ENCODE measurements around the gene CCDC51. TPM values are rescaled to one million over a fixed set of nuclear protein-coding genes. Genes with fewer than 3 reads are reported as not detected.

The CCDC51 gene
- total RNA-seq, 4 donors from 2014 or later = 2.6 to 11.1 (median 7.8) TPM

- intact Hi-C loops (cut with DNase I; ENCODE audit: low total_unique reads) = loop anchor here (5.0 kb wide), 1 partner anchor 38 kb away; no protein-coding TSS in a partner anchor
- no peaks in the 10 kb centered on the region for H3K9me3 ChIP-seq
- H3K27ac ChIP-seq = peak overlapping the region; percentile 58 to 63
- no peaks in the 10 kb centered on the region for H3K27me3 ChIP-seq
- TF ChIP-seq CTCF (IDR thresholded peaks at IDR 0.05) = no peak
- no peak for TF ChIP-seq POLR2A (IDR thresholded peaks at IDR 0.05)
- peaks cover 0 to 3% of the 10 kb centered on the region in 2 donors for H3K4me1 ChIP-seq
- H3K4me3 ChIP-seq = no peak overlapping the region
- H3K36me3 ChIP-seq = no peaks in the 10 kb centered on the region
- DNase-seq = no peak
Observed at GRCh38 chr3:48435223-48435595, 4.7 kb downstream of the CCDC51 start.

GRCh38 chr3:48434591-48435222 is 5.2 kb downstream of the CCDC51 start:
- TF ChIP-seq POLR2A (IDR thresholded peaks at IDR 0.05) (no peak), CTCF (IDR thresholded peaks at IDR 0.05) (no peak)
- peak in 1 of 2 donors; percentile 20 for DNase-seq
- intact Hi-C loops (cut with DNase I; ENCODE audit: low total_unique reads) = loop anchor here (5.0 kb wide), 1 partner anchor 37 kb away; no protein-coding TSS in a partner anchor
- no peaks in the 10 kb centered on the region for H3K36me3 ChIP-seq
- no peak overlapping the region for H3K4me3 ChIP-seq
- peaks cover 0 to 5% of the 10 kb centered on the region in 2 donors for H3K4me1 ChIP-seq
- no peaks in the 10 kb centered on the region for H3K27me3 ChIP-seq
- peak overlapping the region; percentile 58 to 63 for H3K27ac ChIP-seq
- H3K9me3 ChIP-seq = no peaks in the 10 kb centered on the region

GRCh38 chr3:48433472-48434118 is 6.3 kb downstream of the CCDC51 start:
- peak overlapping the region; percentile 28 to 58 for H3K27ac ChIP-seq
- TF ChIP-seq CTCF (IDR thresholded peaks at IDR 0.05) (no peak), POLR2A (IDR thresholded peaks at IDR 0.05) (no peak)
- intact Hi-C loops (cut with DNase I; ENCODE audit: low total_unique reads) = no loop called here
- H3K9me3 ChIP-seq = no peaks in the 10 kb centered on the region
- no peak overlapping the region for H3K4me3 ChIP-seq
- H3K27me3 ChIP-seq = no peaks in the 10 kb centered on the region
- H3K4me1 ChIP-seq = peaks cover 0 to 5% of the 10 kb centered on the region in 2 donors
- peak in 1 of 2 donors; percentile 28 for DNase-seq
- no peaks in the 10 kb centered on the region for H3K36me3 ChIP-seq

GRCh38 chr3:48432411-48433371 is 7.2 kb downstream of the CCDC51 start:
- DNase-seq = peak in 1 of 2 donors; percentile 12
- H3K4me1 ChIP-seq = peaks cover 3 to 5% of the 10 kb centered on the region in 2 donors
- H3K27me3 ChIP-seq = no peaks in the 10 kb centered on the region
- H3K27ac ChIP-seq = peak overlapping the region in 1 of 2 donors; percentile 5
- H3K4me3 ChIP-seq = no peak overlapping the region
- intact Hi-C loops (cut with DNase I; ENCODE audit: low total_unique reads) = no loop called here
- H3K9me3 ChIP-seq = no peaks in the 10 kb centered on the region
- no peaks in the 10 kb centered on the region for H3K36me3 ChIP-seq
- TF ChIP-seq POLR2A (IDR thresholded peaks at IDR 0.05) (no peak), CTCF (IDR thresholded peaks at IDR 0.05) (no peak)

Measured in uterus (tissue), 4 donors.